CMK (cell line): Measurements from ENCODE around the gene UBTF.

Source experiments
- DNase-seq: peaks from one replicate; pipeline ENCODE4 v3.0.0-alpha.2; 2010; ENCODE audit warnings: low read depth

Gene UBTF, protein sequence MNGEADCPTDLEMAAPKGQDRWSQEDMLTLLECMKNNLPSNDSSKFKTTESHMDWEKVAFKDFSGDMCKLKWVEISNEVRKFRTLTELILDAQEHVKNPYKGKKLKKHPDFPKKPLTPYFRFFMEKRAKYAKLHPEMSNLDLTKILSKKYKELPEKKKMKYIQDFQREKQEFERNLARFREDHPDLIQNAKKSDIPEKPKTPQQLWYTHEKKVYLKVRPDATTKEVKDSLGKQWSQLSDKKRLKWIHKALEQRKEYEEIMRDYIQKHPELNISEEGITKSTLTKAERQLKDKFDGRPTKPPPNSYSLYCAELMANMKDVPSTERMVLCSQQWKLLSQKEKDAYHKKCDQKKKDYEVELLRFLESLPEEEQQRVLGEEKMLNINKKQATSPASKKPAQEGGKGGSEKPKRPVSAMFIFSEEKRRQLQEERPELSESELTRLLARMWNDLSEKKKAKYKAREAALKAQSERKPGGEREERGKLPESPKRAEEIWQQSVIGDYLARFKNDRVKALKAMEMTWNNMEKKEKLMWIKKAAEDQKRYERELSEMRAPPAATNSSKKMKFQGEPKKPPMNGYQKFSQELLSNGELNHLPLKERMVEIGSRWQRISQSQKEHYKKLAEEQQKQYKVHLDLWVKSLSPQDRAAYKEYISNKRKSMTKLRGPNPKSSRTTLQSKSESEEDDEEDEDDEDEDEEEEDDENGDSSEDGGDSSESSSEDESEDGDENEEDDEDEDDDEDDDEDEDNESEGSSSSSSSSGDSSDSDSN

DNA sequence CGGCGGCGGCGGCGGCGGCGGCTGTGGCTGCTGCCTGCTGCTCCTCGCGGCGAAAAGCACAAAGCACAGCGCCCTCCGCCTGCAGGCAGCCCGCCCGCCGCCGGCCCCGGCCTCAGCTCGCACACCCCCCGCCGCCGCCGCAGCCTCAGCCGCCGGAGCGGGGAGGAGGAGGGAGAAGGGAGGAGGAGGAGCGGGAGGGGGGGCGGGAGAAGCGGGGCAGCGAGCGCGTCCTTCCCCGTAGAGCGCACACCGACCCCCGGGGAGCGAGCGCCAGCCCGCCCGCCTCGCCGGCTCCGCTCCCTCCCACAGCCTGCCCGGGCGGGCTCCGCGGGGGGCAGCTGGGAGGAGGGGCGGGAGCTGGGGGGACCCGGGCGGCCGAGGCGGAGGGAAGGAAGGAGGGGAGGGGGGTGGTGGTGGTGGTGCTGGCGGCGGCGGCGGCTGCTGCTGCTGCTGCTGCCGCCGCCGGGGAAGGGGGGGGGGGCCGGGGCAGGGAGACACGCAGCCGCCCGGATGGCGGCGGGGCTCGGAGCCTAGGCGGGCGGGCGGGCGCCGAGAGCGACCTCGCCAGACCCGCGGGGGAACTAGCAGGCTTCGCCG lies at the start of gene UBTF:
TSS of gene UBTF (minus strand) at position 60 of the 597 bp plus-strand sequence. CDS start 1,446 bp downstream, outside the sequence.
- no peak for DNase-seq

DNA sequence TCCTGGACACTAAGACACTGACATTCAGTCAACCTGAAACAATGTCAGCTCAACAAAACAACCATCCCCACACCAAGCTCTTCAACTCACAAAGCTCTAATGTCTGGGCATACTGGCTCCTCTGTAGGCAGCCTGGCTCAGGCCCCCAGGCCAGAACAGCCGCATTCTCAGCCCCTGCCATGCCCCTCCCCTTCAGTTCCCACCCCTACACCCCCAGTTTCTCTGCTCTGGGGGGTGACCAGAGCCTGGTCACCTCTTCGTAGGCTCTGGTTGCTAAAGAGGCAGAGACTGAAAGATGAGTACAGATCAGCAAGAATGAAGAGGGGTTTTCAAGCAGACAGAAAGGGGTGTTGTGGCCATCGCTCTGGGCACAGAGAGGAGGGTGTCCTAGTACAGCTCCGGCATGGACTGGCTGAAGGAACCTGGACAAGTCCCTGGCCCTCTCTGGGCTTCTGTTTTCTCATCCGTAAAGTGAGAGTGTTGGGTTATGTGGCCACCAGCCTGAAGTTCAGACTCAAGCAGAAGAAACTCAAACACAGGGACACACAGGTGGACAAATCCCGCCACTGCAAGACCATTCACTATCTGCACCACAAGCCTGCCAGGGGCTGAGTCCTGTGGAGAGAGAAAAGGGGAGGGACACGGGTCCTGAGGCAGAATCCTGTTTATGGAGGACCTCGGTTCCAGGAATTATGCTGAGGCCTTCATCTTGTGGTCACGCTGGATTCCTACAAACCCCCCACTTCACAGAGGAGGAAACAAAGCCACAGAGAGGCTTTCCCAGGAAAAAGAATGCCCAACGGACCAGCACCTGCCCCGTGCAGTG lies 49.4 kb upstream of the UBTF start:
- DNase-seq: no peak

DNA sequence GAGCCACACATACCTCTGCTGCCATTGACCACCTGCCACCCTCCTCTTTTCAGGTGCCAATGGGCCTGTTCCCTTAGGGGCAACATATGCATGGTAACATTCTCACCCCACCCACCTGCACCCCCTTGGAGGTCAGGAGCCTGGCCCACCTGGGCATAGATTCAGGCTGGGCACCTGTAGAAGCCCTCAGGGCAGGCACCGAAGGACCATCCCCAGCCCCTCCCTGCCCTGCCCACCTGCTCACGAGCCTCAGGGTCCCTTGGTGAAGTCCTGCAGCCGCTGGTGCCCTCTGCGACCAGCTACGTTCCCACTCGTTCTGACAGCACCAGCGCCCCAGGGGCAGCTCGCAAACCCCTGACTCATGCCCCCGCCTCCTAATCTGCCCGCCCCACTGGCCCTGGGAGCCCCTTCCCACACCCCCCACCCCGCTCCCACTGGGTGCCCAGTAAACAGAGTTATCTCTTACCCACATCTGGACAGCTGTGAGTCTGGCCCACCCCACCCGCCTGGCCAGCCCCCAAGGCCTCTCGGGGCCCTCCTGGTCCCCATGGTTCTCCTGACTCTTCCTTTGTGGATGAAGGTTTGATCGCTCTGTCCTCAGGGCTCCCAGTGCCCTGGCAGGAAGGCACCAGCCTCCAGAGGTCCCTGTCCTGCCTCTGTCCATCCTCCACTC lies 48.5 kb upstream of the UBTF start, which contains the start of gene SLC4A1:
TSS of gene SLC4A1 (minus strand) at position 318 of the 673 bp plus-strand sequence. CDS start 5,269 bp downstream, outside the sequence.
- DNase-seq: no peak

DNA sequence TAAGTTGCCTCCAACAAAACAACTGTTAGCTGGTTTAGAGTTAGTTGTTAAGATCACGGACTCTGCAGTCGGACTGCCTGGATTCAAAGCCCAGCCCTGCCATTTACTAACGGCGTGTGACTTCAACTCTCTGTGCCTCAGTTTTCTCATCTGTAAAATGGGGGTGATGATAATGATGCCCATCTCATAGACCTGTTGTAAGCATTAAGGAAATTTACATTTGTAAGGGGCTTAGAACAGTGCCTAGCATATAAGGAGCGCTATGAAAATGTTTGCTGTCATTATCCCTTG lies 47.6 kb upstream of the UBTF start:
- DNase-seq: no peak

DNA sequence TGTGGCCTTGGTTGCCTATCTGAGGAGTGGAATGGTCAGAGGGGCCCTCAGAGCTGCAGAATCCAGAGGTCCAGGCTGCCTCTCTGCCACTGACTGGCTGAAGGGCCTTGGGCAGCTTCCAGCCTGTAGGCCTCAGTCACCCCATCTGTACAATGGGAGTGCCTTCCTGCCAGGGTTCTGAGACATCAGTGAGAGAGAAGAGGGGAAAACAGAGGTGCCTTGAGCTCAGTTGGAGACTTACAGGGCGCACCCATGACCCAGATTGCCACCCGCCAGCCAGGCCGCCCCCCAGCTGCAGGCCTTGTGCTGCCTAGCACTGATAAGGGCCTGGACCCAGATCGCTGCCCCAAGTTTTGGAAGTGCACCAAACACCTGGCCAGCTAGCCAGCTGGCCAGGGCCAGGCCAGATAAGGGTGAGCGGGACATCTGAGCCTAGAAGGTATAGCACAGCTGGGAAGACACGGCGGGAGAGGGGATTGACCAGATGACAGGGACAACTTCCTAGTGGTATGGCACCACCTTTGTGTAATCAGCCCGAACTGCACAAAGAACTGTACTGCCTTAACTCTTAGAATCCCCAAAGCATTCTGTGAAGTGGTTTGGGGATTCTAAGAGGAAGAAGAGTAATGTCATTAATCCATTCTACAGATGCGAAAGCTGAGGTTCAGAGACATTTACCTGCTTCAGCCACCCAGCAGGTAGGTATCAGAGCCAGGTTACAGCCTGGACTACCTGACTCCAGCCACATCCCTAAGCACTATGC lies 47.1 kb upstream of the UBTF start:
- no peak for DNase-seq

DNA sequence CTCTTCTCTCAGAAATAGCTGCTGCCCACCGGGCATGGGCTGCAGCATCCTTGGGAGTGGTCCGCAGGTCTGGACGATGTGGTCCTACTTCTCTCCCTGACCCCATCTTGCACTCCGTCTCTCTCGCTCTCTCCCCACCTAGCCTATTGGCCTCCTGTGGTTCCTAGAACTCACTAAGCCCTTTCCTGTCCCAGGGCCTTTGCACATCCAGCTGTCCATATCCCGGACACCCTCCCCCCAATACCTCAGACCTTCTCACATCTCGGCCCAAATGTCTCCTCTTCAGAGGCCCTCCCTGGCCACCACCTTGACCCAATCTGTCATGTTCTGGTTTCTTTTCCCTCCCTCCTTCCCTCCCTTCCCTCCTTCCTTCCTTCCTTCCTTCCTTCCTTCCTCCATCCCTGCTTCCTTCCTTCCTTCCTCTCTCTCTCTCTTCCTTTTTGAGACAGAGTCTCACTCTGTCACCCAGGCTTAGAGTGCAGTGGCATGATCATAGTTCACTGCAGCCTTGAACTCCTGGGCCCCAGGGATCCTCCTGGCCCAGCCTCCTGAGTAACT lies 43.9 kb upstream of the UBTF start:
- DNase-seq: no peak

DNA sequence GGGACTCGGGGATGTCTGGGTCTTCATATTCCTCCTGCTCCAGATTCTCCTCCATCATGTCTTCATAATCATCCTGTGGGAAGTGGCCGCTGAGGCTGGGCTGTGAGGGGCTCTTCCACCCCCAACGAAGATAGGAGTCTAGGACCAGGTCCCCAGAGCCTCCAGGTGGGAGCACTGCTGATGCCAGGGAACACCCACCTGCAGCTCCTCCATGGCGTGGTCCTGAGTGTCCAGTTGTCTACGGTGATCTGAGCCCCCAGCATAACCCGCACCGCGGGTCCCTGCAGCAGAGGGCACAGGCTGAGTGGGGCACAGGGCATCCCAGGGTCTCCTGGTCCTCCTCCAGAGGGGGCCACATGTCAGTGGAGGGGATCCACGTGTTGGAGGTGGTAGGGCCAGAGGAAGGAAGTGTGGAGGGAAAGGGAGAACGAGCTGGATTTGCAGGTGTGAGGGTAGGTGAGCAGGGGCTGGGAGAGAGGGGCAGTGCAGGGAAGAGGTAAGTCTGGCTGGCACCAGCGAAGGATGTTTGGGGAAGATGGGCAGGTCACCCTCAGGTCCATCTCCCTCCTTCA lies 43.3 kb upstream of the UBTF start:
- DNase-seq: no peak

DNA sequence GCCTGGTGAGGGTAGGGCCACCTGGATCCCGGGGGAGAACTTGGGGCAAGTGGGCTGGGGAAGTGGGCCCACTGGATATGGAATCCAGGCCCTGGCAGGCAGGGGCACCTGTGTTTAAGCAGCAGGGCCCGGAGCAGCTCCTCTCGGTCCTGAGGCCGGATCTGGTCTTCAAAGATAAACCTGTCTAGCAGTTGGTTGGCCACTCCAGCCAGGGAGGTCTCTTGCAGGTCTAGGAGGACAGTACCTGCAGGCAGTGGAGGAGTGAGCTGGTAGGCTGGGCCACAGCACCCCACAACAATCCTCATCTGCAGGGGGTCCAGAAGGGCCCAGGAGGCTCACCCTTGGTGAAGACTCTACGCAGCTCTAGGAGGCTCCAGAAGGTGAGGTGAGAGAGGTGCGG lies 40.8 kb upstream of the UBTF start:
- DNase-seq: no peak

DNA sequence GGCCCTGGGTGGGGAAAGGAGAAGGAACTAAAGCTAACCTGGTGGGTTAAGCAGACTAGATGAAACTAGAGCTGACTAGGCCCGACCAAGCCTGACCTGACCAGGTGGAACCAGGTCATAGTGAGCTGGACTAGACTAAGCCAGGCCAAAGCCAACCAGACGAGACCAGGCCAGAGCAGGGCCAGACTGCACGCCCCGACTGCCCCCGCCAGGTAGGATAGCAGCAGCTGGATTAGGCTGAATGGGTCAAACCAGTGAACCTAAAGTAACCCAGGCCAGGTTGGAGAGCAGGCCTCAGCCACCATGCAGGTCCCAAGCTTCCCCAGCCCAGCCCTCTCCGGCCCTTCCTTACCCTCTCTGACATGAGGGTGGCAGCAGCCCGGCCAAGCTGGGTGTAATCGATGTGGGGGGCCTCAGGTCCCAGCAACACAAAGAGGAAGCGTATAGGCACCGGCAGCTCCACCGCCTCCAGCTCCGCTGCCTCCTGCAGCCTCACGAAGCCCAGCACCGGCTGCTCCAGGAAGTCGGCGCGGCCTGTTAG lies 39.4 kb upstream of the UBTF start:
- DNase-seq: no peak

DNA sequence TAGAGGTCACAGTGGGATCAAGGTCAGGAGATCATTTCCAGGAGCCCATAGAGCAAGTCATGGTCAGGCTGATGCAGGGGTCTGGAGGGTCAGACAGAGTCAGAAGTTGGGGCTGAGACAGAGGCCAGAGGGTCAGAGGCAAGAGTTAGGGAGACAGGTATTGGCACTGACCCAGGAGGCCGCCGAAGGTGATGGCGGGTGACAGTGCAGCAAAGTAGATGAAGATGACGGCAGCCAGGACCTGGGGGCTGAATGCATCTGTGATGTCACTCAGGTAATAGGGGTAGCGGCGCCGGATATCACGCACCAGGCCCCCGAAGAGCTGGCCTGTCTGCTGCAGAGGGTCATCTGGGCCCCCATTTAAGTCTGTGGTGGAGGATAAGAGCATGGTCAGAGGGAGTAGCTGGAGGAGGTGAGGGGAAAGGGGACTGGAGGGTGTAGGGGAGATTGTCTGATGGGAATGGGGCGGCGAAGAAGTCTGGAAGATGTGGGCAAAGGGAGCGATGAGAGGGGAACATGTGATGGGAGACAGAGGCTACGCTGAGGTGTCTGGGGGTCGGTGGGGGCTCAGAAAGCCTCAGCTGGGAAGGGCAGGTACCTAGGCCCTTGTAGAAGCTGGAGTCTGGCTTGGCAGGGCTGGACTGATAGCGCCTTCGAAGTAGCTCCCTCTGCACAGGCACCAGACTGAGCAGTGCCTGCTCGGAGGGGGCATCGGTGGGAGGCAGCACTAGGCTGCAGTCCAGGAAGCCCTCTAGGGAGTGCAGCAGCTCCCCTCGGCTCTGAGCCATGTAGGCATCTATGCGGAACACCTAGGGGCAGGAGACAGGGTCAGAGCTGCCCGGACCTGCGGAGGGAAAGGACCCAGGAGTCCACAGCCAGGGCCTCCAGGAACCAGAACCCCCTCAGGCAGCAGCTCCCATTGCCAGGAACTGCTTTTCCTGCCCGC lies 38.6 kb upstream of the UBTF start:
- DNase-seq: no peak

DNA sequence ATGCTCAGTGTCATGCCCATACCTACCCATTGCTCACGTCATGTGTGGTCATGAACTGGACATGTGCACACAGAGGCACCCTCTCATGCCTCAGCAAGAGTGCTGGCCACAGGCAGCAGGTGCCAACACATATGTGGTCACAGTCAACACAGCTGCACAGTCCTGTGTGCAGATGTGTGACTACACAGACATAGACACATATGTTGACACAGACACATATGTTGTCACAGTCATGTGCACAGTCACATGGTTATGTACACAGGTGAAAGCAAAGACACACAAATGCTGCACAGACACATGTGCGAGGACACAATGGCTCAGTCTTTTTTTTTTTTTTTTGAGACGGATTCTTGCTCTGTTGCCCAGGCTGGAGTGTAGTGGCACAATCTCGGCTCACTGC lies 37.2 kb upstream of the UBTF start:
- no peak for DNase-seq

DNA sequence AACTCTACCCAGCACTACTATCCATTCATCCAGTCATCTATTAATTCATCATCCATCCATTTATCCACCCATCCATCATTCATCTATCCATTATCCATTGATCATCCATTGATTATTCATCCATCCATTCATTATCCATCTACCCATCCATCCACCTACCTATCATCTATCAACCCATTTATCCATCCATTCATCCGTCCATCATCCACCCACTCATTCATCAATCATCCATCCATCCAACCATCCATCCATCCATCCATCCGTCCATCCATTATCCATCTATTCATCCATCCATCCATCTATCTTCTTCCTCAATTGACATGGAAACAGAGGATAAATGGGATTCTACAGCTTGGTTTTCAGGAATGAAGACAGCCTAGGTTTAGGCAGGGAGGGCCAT lies 36.4 kb upstream of the UBTF start:
- no peak for DNase-seq

DNA sequence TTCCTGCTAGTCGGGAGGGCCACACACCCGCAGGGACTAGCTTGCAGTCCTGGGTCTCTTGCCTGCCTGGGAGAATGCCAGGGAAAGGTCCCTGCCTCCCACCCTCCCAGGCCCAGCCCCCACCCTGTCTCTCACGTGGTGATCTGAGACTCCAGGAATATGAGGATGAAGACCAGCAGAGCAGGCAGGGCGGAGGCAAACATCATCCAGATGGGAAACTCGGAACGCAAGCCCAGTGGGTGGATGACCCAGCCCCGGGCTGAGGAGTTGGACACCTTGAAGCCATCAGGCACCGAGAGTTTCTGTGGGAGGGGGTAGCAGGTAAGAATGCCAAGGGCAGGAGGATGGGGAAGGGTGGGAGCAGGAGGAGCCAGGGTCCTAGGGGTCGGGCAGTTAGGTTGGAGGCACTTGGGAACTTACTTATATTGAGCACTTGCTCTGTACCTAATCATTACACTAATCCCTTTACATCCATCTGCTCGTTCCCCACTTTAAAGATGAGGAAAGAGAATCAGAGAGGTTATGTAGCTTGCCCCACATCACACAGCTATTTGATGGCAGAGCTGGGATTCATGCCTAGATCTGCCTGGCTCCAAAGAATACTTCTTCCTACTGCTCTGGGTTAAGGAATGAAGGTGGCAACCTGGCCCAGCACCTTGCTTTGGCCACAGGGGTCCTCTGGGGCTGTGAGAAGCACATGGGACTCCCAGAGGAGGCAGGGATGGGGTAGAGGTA lies 35.1 kb upstream of the UBTF start:
- DNase-seq: no peak

DNA sequence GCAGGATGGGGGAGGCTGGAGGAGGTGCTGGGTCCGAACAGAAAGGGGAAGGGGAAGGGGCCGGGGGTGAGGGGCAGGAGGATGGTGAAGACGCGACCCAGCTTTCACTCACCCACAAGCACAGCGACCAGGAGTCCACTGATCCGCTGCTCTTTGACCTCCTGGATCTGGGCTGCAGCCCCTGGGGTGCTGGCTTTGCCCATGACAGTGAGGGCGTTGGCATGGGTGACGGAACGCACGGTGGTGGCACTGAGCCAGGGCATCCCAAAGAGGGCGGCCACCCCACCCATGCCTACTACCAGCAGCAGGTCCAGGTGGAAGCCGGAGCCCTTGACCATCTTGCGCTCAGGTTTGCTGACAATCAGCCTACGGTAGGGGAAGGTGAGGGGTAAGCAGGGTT lies 33.5 kb upstream of the UBTF start:
- DNase-seq: no peak

DNA sequence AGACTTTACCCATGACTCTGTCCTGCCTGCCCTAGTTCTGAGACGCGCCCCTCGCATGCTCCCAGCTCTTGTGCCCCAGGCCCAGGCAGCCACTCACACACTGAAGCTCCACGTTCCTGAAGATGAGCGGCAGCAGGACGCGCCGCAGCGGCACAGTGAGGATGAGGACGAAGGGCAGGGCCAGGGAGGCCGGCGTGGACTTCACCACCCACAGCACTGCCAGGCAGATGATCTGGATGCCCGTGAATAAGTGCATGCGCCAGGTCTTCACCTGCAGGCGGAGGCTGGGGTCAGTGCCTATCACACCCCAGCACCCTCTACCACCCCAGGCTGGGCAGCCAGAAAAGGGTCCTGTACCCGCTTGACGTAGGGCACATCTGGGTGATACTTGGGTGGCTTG lies 31.6 kb upstream of the UBTF start:
- no peak for DNase-seq

DNA sequence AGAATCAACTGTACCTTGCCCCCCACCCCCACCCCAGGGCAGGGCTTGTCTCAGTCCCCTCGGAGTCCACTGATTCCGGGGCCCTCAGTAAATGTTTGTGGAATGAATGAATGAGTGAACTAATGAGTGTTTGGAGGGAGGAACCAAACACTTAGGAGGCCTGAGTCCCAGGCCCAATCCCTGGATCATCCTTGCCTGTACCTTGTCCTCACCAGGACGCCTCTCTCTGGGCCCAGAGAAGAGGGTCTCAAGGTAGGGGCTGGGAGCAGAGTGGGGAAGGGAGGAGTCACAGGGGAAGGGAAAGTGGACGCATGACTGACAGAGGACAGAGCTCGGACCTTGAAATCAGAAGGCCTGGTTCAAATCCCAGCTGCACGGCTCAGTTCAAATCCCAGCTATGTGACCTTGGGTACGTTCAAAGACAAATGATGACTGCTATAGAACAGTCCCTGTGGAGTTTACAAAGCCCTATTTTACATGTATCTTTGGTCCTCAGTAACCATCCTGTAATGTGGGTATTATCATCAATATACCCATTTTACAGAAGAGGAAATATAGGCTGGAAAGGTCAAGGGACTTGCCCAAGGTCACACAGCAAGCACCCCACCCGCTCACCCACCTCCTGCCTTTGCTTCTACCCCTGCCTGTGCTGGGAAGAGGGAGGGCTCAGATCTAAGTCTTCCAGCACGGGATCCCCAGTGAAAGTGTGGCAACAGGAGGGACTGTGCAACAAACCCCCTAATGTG lies 30.2 kb upstream of the UBTF start:
- DNase-seq: no peak
